Aortic smooth muscle cell (primary cell): ENCODE results near the gene C14orf132. TPM values are rescaled to one million over a fixed set of nuclear protein-coding genes. Genes with fewer than 3 reads are reported as not detected.

Source experiments
- total RNA-seq: library from RNA; depleted of rRNA; stranded (reverse); fragments of >200 nt; gene quantifications from 2 replicates; pipeline ENCODE4 v1.2.3, GENCODE V29; 2014

The C14orf132 gene
- 8.2 and 14.4 TPM in 2 replicates for total RNA-seq

DNA sequence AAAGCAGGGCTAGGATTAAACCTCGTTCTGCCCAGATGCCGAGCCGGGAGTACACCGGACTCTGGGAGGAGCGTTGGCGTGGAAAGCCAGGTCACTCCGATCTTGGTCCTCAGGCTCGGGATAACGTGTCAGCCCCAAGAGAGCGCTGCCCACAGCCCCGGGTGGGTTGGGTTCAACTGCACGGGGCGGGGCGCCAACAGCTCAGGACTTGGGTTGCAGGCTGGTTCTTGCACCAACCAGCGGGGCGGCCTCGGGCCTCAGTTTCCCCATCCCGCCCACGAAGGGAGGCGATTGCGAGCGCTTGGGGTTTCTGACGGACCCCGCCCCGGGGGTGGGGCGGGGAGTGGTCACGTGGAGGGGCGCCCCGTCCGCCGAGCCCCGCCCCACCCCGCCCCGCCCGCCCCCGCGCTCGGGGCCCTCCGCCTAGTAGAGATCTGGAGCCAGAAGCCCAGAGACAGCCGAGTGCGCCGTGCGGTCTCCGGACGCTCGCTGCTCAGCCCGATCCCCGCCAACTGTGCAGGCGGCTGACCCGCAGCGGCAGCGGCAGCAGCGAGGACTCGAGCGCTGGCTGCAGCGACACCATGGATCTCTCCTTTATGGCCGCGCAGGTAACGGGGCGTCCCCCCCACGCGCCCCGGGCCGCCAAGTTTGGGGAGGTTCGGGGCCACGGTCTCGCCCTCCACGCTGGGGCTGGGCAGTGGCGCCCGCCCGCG lies at the start of gene C14orf132:
Gene C14orf132, plus strand, starts transcription at position 443 of the 713 bp plus-strand sequence. Its CDS starts 139 bp downstream, at position 582.

Other genes starting within 250 kb of the C14orf132 start
- not detected in 2 replicates for gene TUNAR, start 162.5 kb upstream of the C14orf132 start, total RNA-seq
- 0.75 and 6.5 TPM in 2 replicates for gene BDKRB2, start 165.5 kb downstream of the C14orf132 start, total RNA-seq
- 0.53 TPM in 1 of 2 replicates, not detected in the other for gene BDKRB1, start 216.8 kb downstream of the C14orf132 start, total RNA-seq